ENCODE measurements around the gene NRIP3.

DNA sequence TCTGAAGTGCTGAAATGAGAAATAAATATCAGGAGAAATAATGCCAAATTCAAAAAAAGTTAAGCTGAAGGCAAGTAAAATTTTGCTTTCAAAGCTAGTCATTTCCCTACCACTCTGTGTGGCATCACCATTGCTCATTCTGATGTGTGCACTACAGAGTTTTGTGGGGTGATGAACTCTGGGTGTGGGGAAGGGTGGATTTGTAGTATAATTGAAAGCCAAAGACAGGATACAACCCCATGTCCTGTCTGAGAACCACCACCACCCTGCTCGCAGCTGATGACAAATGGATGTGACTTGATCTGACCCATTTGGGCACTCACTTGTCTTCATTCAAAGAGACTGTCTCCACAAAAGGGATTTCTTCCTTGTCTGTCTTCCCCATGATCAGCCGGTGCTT lies 20.2 kb downstream of the NRIP3 start:
- TF ChIP-seq, protein P1, sequence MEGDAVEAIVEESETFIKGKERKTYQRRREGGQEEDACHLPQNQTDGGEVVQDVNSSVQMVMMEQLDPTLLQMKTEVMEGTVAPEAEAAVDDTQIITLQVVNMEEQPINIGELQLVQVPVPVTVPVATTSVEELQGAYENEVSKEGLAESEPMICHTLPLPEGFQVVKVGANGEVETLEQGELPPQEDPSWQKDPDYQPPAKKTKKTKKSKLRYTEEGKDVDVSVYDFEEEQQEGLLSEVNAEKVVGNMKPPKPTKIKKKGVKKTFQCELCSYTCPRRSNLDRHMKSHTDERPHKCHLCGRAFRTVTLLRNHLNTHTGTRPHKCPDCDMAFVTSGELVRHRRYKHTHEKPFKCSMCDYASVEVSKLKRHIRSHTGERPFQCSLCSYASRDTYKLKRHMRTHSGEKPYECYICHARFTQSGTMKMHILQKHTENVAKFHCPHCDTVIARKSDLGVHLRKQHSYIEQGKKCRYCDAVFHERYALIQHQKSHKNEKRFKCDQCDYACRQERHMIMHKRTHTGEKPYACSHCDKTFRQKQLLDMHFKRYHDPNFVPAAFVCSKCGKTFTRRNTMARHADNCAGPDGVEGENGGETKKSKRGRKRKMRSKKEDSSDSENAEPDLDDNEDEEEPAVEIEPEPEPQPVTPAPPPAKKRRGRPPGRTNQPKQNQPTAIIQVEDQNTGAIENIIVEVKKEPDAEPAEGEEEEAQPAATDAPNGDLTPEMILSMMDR (IDR thresholded peaks at IDR 0.05), result no peak
- TF ChIP-seq POLR2A (IDR thresholded peaks at IDR 0.05), result no peak

Measured in heart left ventricle (tissue), 13 donors.